A549 treated with ZK216348 at 1 μM for 4 hours (cell line): ENCODE measurements around the gene ZDHHC14. TPM values are rescaled to one million over a fixed set of nuclear protein-coding genes. Genes with fewer than 3 reads are reported as not detected.

Source experiments
- total RNA-seq: library from RNA; stranded (reverse); fragments of 200-300 nt; extraction: Qiagen RNA extraction; gene quantifications from 5 replicates; pipeline ENCODE4 v1.2.3, GENCODE V29; 2022; ENCODE audit warnings: low read depth

ZDHHC14 gene
- 2.4 to 4.0 TPM (median 3.4 TPM) in 5 replicates for total RNA-seq

GRCh38 chr6:157380779-157381561 is at the start of gene ZDHHC14:
ZDHHC14 (plus strand) TSS chr6:157381190.

Other genes with a start within 250 kb of the ZDHHC14 start
- 5.9 to 6.7 TPM (median 6.6 TPM) in 5 replicates for gene TMEM242, start 57.7 kb upstream of the ZDHHC14 start, total RNA-seq